ENCODE data around the gene OPRL1. TPM values are rescaled to one million over a fixed set of nuclear protein-coding genes. Genes with fewer than 3 reads are reported as not detected.

The OPRL1 gene
- total RNA-seq, 1 donor from 2014 or later: 1.9 TPM

DNA sequence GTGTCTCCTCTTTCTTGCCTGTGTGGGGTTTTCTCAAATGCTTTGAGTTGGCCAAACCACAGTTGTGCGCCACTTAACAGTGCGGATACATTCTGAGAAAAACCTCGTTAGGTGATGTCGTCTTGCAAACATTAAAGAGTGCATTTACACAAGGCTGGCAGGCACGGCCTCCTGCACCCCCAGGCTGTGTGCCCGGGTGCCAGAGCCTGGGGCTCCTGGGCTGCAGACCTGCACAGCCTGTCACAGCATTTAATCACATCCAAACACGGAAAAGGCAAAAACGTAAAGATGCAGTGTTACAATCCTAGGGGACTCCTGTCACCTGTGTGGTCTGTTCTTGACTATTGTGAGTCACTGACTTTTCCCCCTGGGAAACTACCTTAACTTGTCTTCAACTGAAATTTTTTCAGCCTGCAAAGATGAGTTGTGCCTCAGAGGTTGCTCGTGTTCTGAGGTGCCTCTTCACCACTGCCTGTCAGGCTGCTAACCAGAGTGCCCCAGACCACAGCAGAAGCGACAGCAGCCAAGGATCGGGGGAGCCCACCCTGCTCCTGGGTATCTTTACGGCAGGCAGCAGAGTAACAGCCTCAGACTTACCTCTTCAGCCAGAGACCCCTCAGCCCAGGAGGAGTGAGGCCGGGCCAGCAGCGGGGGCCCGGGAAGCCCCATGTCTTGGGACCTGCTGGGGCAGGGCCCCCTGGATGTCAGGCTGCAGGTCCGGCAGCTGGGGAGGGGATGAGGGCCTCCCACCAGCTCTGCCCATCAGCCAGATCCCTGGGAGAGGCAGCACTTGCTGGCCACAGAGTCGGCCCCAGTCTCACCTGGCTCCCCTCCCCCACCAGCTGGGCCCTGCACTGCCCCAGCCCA is 44.6 kb upstream of the OPRL1 start:
- H3K9me3 ChIP-seq: no peaks in the 10 kb centered on the region
- peaks cover 34% of the 10 kb centered on the region for H3K36me3 ChIP-seq
- H3K27ac ChIP-seq: no peak overlapping the region
- H3K4me3 ChIP-seq: no peak overlapping the region
- peaks cover 25% of the 10 kb centered on the region for H3K27me3 ChIP-seq
- DNase-seq: peak; percentile 62
- intact Hi-C loops (cut with DNase I): no loop called here
- peaks cover 20% of the 10 kb centered on the region for H3K4me1 ChIP-seq
- TF ChIP-seq, protein P1, sequence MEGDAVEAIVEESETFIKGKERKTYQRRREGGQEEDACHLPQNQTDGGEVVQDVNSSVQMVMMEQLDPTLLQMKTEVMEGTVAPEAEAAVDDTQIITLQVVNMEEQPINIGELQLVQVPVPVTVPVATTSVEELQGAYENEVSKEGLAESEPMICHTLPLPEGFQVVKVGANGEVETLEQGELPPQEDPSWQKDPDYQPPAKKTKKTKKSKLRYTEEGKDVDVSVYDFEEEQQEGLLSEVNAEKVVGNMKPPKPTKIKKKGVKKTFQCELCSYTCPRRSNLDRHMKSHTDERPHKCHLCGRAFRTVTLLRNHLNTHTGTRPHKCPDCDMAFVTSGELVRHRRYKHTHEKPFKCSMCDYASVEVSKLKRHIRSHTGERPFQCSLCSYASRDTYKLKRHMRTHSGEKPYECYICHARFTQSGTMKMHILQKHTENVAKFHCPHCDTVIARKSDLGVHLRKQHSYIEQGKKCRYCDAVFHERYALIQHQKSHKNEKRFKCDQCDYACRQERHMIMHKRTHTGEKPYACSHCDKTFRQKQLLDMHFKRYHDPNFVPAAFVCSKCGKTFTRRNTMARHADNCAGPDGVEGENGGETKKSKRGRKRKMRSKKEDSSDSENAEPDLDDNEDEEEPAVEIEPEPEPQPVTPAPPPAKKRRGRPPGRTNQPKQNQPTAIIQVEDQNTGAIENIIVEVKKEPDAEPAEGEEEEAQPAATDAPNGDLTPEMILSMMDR (IDR thresholded peaks at IDR 0.05): no peak
- ATAC-seq: no peak

DNA sequence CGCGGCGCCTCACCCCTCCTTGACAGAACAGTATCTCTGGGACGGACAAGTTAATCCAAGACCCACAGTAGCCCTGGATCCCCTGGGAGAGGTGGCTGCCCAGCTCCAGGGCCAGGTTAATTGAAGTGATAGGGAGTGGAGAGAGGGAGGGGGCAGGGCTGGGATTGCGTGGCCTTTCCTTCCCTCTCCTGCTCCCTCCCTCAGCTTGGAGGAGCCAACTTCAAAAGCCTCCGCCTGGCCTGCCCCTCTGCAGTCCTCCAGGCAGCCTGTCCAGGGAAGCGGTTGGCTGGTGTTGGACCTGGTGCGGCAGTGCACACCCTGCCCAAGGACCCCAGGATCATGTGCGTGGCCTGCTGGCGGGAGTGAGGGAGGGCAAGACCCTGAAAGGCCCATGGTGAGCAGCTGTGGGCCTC is 43.9 kb upstream of the OPRL1 start, which contains the start of gene C20orf204:
TSS of gene C20orf204 (plus strand) at position 250 of the 413 bp plus-strand sequence. CDS start at position 392, 142 bp downstream.
- ATAC-seq: no peak
- TF ChIP-seq, protein P1 (IDR thresholded peaks at IDR 0.05): no peak
- DNase-seq: no peak

DNA sequence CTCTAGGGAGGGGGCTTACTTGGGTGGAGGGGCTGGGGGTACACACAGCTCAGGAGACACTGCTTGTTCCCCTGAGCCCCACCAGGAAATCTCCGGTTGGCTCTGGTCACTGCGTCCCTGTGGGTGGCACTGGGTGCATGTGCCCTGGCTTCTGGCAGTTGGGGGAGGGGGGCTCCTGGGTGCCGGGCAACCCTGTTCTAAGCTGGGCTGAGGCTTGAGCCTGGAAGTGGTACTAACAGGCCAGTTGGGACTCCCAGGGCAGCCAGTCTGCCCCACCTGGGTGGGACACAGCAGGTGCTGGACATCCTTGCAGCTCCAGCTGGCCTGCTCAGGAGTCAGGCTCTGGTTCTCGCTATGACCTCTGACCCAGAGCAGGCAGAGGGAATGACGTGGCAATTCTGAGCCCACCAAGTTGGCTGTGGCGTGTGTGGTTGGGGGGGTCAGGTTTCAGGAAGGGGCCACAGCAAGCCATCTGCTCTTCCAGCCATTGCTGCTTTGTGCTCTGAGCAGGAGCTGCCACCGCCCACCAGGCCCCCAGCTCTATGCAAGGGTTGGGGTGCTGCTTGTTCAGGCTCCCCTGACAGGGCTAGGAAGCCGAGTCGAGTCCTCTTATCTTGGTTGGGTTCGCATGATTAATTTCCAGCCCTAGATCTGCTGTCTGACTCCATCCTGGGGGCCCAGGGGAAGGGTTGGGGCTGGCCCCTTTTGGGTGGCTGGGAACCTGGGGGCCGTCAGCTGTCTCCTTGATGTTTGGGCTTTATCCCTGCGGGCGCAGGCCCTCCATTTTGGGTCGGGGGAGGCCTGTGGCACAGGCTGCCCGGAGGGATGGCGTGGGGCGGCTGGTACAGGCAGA is 43.3 kb upstream of the OPRL1 start:
- Histone ChIP-seq H3K36me3 (peaks cover 22% of the 10 kb centered on the region), H3K27ac (no peak overlapping the region), H3K9me3 (no peaks in the 10 kb centered on the region), H3K4me3 (no peak overlapping the region), H3K4me1 (peaks cover 31% of the 10 kb centered on the region), H3K27me3 (peaks cover 38% of the 10 kb centered on the region)
- ATAC-seq: no peak
- intact Hi-C loops (cut with DNase I): no loop called here
- no peak for DNase-seq
- TF ChIP-seq, protein P1 (IDR thresholded peaks at IDR 0.05): no peak

More for the DNA sequence above, 43.9 kb upstream of the OPRL1 start, which contains the start of gene C20orf204:
- no peak within 1 kb of the TSS for H3K27ac ChIP-seq
- H3K4me1 ChIP-seq: peaks cover 24% of the 10 kb centered on the region
- H3K4me3 ChIP-seq: no peak within 1 kb of the TSS
- H3K27me3 ChIP-seq: peaks cover 32% of the 10 kb centered on the region
- intact Hi-C loops (cut with DNase I): no loop called here
- peaks cover 27% of the 10 kb centered on the region for H3K36me3 ChIP-seq
- H3K9me3 ChIP-seq: no peaks in the 10 kb centered on the region

DNA sequence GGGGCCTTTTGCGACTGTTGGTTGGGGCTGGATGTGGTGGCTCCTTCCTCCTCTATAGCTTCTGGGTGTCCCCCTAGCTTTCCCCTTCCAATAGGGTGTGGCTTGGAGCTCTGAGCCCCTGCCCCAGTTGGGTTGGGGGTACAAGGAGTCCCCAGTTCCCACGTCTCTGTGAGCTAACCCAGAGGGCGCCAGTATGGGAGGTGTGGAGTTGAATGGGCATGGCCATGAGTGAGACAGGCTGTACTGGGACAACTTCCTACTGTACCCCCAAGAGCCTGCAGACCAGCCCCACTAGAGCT is 42.7 kb upstream of the OPRL1 start:
- Histone ChIP-seq H3K27me3 (peaks cover 44% of the 10 kb centered on the region), H3K9me3 (no peaks in the 10 kb centered on the region), H3K27ac (no peak overlapping the region), H3K4me1 (peaks cover 36% of the 10 kb centered on the region), H3K4me3 (no peak overlapping the region), H3K36me3 (peaks cover 16% of the 10 kb centered on the region)
- TF ChIP-seq, protein P1 (IDR thresholded peaks at IDR 0.05): no peak
- DNase-seq (no peak), ATAC-seq (no peak)
- intact Hi-C loops (cut with DNase I): no loop called here

DNA sequence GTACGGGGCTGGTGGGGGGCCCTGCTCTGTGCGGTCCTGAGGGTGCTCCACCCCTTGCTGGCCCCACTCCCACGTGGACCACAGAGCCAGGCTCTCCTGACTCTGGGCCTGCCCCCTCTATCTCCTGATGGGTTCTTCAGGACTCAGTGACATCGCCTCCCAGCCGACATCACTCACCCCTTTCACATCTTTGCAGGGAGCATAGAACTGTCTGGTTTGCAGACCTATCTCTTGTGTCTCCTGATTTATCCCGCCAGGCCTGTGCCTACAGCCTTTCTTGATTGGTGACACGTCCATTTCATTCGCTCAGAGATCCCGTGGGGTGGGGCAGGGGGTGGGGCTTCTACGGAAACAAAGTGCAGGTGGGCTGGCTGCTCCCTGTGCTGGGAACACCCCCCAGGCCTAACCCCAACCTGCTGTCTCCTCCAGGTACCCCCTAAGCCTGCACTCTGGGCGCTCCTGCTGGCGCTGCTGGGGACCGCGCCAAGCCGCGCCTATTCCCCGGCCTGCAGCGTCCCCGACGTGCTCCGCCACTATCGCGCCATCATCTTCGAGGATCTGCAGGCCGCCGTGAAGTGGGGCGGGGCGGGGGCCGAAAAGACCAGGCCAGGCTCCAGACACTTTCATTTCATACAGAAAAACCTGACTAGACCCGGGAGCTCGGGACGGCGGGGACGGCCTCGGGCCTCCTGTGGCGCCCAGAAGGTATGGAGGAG is 42.2 kb upstream of the OPRL1 start:
- intact Hi-C loops (cut with DNase I): no loop called here
- TF ChIP-seq, protein P1 (IDR thresholded peaks at IDR 0.05): no peak
- H3K4me1 ChIP-seq: peaks cover 40% of the 10 kb centered on the region
- peak overlapping the region; percentile 64 for H3K4me3 ChIP-seq
- H3K36me3 ChIP-seq: peaks cover 11% of the 10 kb centered on the region
- no peak for ATAC-seq
- no peak overlapping the region for H3K27ac ChIP-seq
- peaks cover 46% of the 10 kb centered on the region for H3K27me3 ChIP-seq
- H3K9me3 ChIP-seq: no peaks in the 10 kb centered on the region
- no peak for DNase-seq

All from upper lobe of right lung (tissue), 1 donor.